GM18867 (cell line): ENCODE results near the gene KRT77.
"Not testable (repeated sequence)": the region's sequence is repeated elsewhere in the genome, so short reads cannot be mapped to it uniquely, and the experiment has no call there.

ENCODE experiments used
- ATAC-seq: cut with Tn5 transposase; IDR thresholded peaks from one replicate; pipeline ENCODE4 v1.9.1; 2021; ENCODE audit warnings: mild to moderate bottlenecking, moderate library complexity; ENCODE audit not compliant: unreplicated experiment

The KRT77 gene

DNA sequence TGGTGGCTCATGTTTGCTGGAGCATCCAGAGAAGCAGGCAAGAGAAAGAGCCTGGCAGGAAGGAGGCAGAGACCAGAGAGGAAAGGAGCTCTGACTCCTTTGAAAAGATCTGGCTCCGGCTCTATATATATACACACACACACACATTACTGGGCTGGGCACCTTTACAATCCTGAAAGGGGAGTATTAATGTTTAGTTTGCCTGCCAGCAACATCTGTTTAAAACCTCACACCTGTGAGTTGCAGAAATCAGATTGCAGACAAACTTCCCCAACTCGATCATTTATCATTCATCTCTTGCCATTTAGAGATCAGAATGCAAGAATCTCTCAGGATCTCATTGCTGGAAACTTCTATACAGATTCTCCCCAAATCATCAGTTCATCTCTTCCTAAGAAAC, at the start of gene KRT77:
TSS of gene KRT77 (minus strand) at position 101 of the 400 bp plus-strand sequence. CDS start at position 11, 90 bp downstream.
- ATAC-seq: no peak

DNA sequence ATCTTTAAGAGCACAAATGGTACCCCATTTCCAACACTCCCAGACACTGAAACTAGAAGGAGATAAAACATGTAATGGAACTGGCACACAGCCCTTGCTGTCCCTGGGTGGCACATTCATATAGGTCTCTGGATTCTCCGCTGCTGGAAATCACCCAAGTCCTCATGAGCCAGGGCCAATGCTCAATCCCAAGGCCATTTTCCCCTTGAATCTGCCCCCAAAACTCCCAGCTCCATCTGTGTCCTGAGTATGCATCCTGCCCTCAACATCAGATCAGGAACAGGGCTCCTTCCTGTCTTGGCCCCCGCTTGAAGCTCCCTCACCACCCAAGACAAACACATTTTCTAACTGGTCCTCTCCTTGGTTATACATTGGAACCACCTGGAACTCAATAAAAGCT, 49.2 kb upstream of the KRT77 start:
- no peak for ATAC-seq

DNA sequence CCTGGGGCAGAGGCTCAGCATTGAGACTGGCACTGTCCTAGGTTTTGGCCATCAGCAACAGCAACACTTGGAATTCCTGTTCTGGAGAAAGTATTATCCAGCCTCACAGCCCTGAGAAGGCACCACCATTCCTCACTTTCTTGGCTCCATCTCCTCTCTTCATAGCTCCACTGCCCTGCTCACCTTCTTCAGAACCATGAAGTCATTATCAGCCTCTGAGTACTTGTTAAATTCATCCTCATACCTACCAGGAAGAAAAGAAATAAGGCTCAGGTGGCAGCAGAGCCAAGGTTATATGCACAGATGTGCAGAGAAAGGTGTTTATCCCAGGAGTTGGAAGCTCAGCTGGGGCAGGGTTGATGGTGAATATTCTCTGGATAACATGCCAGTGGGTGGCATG, 48.5 kb upstream of the KRT77 start:
- ATAC-seq: no peak

DNA sequence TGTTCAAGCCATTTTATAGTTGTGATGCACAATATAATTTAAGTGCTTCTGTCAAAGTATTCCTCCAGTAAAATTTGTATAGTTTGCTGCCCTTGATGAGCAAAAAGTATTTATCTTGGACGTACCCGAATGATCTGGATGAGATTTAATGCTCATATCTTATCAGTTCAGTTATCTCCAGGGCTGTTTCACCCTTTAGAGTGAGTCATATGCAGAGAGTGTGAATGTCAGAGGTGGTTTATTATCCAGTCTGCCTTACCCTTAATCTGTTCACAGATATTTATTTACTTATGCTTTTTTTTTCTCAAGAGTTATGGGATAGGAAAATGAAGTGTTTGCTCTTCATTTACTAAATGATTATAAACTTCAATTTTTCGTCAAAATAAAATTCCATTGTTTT, 47.2 kb upstream of the KRT77 start:
- not testable (repeated sequence) for ATAC-seq

DNA sequence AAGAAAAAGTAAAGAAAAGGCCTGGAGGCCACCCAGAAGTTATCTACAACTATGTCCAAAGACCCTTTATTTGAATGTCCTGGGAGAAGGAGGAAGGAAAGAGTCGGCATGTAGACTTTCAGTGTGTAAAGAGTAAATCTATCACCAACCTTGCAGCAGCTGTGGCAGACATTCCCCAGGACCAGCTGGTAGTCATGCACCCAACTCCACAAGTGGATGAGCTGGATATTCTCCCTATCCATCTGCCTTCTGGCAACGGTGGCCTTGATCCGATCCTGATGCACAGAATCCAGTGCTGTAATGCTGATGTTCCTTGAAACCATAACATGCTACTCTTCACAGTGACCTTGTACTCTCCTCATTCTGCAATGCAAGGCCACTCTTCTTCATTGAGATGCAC, 46.5 kb upstream of the KRT77 start:
- ATAC-seq: no peak

DNA sequence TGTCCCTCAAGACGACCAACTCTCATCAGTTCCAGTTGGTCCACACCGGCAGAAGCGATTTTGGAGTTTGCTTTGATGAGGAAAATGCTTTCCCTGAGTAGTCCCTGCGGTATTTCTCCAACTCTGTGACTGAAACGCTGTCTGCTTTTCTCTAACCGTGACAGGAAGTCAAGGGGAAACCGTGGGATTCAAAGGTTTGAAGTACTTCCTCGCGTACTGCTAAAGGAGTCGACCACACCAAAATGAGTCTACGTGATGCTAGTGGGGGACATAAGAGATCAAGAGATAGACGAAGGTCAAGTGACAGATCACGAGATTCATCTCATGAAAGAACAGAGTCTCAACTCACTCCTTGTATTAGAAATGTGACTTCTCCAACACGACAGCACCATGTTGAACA, 45.3 kb upstream of the KRT77 start:
- ATAC-seq: no peak

DNA sequence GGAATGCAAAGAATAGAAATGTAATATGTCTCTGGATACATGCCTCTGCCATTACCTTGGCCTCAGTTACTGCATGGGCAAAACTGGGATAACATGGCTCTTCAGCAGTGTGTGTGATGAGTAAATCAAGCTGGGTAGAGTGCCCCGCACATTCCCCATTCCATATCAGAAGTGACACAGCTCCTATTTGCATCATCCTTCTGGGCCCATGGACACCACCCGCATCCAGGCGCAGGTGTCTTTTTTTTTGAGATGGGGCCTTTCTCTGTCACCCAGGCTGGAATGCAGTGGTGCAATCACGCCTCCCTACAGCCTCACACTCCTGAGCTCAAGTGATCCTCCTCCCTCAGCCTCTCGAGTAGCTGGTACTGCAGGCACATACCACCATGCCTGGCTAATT, 42.2 kb upstream of the KRT77 start:
- no peak for ATAC-seq

DNA sequence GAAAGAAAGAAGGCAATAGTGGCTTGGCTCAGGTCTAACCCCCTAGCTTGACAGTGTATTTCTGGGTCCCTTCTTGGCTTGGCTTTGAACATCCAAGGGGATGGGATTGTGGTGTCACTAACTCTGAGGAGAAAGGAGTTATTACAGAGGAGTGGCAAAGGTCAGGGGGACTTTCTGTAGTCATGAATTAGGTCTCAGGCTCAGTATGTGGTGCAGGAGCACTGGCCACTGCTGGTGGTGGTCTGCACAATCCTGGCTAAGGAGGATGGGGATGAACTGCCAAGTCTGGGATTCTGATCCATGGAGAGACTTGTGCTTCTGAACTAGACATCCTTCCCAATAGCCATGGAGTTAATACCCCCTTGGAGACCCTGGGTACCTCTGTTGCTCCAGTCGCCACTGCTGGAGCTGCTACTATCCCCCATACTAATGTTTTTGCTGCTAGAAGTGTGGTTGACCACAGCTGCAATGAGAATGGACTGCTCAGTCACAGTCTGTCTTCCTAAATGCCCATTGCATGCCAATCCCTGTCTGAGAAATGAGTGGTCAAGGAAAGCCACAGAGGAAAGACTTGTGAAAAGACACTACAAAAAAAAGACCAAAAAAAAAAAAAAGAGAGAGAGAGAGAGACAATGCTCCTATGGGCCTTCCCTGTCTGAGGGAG, 41.3 kb upstream of the KRT77 start:
- no peak for ATAC-seq

DNA sequence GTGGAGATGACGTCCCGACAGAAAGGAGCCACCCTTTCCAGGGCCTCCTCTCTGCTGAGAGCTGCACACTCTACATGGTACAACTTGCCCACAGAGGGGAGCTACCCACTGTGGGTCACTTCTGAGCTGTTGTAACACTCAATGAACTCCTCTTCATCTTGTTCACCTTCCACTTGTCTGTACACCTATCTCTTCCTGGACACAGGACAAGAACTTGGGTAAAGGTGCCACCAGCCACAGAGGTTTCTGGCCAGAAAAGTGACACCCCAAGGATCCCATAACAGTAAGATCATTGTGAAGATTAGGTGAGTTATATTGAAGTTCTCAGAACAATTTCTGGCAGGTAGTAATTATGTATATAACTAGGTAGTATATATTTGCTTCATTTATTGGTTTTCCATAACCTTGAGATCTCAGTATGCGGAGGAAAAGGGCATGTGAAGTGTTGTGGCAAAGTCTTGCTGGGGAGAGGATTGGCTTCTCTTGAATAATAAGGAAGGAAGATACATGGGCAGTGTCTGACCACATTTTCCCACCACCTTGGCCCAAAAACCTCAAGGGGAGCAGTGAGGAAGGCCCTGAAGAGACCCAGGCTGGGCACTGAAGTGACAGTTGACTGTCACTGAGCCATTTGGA, 39.6 kb upstream of the KRT77 start:
- no peak for ATAC-seq

DNA sequence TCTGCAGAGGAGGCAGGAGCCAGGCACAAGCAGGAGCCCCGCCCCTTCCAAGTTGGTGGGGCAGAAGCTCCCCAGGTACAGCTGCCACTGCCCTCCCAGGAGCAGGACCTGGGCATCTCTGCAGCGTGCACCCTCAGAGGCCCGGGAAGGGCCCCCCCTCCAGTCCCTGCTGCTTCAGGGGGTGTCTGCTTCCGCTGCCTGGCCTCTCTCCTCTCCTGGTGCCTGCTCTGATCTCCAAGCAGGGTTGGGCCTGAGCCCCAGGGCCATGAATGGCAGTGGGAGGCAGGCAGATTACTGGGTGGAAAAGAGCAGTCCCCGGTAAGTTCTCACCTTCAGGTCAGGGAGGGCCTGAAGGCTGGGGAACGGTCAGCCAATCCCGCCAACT, 38.9 kb upstream of the KRT77 start:
- no peak for ATAC-seq

DNA sequence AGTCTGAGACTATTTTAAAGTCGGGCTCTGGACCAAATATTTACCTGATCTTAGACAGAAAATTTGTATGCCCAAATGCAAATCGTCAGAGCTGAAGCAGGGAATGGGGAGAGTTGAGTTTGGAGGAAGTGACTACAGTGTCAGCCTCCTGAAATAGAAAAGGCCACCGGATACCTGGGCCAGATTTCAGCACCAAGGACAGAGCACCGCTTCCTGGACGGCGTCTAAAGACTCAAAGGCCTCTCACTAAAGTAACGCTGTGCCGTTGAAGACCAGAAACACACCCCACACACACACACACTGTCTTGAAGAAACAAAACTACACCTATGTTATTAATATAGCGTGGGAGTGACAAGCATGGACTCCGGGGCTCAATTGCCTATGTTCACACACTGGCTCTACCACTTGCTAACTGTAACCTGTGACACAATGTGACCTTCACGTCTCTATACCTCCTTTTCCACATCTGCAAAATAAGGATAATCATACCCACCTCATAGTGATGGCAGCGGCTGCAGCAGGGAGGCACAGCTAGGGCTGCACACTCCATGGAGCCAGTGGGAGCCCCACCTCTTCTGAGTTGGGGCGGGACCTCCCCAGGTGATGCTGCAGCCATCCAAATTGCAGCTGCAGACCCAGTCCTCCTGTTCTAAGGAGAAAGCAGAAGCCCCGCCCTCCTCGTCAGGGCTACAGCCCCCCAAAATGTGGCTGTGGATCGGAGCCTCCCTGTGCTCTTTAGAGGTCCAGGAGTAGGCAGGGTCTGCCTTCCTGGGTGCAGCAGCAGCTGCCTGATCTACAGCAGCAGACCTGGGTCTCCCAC, 38.3 kb upstream of the KRT77 start:
- ATAC-seq: no peak

DNA sequence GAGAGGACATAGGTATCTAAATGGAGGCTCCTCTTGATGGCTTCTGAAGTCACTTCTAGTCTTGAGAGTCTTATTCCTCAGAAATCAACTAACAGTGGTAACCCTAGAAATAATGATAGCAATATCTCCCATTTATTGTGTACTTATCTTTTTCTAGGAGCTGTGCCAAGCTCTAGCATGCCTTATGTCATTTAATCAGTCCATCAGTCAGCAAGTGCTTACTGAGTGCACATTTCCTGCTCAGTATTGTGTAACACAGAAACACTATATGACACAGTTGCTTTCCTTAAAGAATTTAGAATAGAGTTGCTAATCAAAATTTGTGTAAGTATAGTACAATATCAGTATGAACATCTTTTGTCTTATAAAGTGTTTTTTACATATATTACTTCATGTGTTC, 37.3 kb upstream of the KRT77 start:
- ATAC-seq: no peak

DNA sequence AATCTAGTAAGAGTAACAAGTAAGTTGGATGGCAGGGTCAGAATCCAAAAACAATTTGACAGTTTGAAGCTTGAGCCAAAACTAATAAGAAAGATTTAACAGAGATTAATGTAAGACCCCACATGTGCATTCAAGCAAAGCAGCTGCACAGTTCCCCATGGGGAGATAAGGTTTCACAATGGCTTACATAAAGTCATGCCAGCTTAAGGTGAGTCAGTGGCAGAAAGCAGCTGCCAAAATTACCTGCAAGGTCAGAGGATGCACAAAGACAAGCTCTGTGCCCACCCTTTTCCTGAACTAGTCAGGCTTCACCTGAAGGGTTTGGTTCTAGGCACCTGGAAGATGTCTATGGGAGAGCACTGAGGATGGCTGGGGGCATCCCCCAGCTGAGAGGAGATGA, 36.6 kb upstream of the KRT77 start:
- no peak for ATAC-seq

DNA sequence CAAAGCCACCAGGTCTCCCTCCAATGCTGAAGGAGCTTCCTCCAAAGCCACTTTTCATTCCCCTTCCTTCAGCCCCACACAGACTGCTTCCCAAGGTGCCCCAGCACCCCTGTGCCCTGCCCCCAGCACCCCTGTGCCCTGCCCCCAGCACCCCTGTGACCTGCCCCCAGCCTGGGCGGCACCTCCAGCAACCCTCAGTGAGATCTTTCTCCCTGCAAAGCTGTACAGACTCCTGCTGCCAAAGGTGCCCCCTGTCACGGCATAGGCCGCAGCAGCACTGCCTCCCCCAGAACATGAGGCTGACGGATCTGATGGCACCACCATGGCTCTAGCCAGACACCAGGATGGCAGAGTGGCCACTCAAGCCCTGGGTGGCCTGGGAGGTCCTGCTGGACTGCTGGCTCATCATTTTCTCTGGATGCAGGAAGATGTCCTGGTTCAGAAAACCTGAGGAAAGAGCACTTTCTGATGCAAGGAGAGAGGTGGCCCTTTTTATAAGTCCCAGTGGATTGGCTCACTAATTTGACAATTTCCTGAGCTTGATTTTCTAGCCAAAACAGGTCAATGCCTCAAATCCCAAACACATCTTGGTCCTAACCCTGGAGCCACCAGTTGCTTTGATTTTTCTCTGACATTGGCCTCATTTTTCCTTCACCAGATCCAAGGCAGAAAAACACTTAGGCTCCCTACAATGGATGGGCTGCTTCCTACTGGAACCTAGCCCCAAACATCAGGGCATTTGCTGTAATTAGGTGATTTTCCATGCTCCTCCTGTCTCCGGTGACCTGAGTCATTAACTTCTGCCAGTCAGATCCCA, 32.7 kb upstream of the KRT77 start:
- no peak for ATAC-seq

DNA sequence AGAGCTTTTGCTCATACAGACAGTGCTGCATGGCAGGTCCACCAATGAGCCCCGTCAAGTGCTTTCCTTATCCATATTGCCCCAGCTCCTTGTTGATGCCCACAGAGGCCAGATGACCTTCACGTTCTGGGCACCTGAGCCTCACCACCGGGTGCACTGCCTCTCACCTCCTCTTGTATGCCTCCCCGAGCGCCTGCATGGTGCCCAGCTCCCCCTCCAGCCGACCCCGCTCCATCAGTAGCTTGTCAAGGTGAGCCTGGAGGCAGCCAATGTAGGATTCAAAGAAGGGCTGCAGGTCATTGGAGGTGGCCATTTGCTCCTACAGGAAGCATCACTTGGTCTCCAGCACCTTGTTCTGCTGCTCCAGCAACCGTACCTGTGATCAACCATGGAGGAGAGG, 31.8 kb upstream of the KRT77 start:
- ATAC-seq: no peak

DNA sequence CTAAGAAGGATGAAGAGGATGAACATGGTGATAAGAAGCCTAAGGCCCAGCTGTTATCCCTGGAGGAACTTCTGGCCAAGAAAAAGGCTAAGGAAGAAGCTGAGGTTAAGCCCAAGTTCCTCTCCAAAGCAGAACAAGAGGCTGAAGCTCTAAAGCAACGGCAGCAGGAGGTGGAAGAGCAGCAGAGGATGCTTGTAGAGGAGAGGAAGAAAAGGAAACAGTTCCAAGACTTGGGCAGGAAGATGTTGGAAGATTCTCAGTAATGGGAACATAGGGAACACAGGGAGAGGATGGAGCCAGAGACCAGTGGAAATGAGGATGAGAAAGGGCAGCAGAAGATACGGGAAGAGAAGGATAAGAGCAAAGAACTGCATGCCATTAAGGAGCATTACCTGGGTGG, 27.5 kb upstream of the KRT77 start:
- ATAC-seq: no peak

DNA sequence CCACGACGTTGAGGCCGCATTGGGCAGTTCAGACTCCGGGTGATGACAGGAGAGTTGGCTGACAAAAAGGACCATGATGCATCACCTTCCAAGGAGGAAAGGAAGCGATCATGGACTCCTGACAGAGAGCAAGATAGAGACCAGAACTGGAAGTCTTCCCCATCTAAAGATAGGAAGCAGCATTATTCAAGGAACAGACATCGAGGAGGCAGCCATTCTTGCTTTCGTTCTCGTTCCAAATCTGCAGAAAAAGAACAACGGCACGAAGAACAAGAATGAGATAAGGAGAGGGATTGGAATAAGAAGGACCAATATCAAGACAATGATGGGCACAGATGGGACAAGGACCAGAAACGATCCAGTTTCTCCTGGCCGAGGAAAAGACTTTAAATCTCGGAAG, 27.1 kb upstream of the KRT77 start:
- ATAC-seq: no peak

DNA sequence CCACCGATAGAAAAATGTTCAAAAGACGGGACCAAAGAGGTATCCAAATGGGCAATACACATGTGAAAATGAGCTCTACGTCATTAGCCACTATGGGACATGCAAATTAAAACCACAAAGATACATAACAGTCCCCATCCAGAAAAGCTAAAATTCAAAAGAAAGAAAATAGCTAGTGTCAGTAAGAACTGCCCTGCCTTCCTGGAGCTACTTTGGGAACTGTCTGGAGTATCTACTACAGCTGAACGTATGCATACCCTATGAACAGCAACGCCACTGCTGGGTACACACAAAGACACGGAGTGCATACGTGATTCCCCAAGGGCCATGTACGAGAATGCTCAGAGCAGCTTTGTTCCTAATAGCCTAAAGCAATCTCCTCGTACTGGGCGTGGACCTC, 25.8 kb upstream of the KRT77 start:
- no peak for ATAC-seq

DNA sequence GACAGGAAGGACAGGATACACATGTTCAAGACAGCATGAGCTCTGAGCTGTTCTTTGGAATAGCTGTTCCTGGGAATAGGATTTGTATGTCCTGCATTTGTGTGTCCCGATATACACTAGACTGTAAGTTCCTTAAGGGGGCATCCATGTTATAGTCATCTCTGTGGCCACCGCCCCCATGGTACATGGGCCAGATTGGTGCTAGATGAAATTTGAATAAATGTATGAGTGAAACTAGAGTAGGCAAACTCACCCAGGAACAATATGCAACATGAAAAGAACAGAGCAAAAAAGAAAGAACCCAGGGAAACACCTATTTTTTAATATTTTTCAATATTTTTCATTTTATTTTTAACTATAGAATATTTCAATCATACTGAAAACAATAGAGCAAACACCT, 25.1 kb upstream of the KRT77 start:
- ATAC-seq: no peak

DNA sequence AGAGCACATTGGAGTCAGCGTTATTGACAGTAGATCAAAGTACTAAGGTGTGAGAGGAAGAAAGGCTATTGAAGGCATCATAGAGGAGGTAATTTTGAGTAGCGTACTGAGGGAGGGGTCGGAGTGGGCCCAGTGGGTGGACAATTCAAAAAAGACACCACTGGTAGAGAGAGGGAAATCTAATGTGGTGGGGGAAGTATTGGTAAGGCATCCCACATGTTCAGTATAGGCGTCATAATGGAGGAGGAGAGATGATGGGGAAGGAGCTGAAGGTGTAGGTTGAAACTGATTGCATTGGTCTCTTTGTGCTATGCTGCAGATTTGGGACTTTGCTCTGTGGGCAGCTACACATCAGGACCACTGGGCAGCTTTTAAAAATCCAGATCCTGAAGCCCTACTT, 23.7 kb upstream of the KRT77 start:
- ATAC-seq: no peak

DNA sequence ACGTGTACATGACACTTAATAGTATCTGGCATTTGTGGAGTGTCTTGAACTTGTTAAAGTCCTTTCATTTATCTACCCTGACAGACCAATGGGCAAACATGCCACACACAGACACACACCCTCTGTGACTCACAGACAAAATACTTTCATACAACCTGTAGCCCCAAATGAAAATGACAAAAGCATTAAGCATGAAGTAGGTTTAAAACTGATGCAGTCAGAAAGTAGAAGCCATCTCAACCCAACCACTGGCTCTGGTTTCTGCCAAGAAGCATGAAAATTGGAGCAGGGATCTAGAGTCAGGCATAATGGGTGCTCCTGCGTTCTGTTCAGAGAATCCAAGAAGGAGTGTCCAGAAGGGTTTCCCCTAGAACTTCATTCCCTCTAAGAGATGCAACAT, 23.1 kb upstream of the KRT77 start:
- no peak for ATAC-seq
